ENCODE results near the gene APLN. TPM values are rescaled to one million over a fixed set of nuclear protein-coding genes. Genes with fewer than 3 reads are reported as not detected.

APLN gene
- total and polyA plus RNA-seq, 9 of the 15 experiments (the other 6 are each of a cell fraction or from before 2014, with no cell fraction given): 0.04 to 0.06 TPM; not detected in 7

DNA sequence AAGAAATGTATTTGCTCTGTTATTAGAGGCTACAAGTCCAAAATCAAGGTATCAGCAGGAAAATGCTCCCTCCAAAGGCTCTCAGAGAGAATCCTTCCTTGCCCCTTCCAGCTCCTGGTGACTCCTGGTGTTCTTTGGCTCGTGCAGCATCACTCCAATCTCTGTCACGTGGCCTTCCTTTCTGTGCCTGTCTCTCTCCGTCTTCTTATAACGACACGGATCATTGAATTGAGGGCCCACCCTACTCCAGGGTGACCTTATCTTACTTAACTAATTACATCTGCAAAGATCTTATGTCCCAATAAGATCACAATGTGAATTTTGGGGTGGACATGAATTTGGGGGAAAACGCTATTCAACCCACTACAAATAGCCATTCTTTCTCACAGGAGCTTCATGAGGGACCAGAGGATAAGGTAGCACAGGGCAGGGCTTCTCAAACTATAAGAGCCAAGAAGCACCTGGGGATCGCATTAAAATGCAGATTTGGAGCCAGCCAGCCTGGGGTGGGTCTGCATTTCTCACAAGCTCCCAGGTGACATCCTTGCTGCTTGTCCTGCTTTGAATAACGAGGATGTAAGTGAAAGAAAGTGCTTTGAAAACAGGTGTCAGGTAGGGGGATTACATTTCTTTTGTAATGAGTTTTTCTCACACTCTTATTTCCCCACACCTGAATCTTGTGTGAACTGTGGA is 41.9 kb upstream of the APLN start:
- DNase-seq (ENCODE audit: extremely low read depth in 1 of 4, low spot score in 3 of 4) (no peak), ATAC-seq (no peak), FAIRE-seq (no peak)
- Histone ChIP-seq H3K36me3 (ENCODE audit: control insufficient read depth, insufficient read depth, low read length) (no peaks in the 10 kb centered on the region), H3K27me3 (ENCODE audit: control insufficient read depth in 2 of 2, insufficient read depth in 2 of 2, low read length in 2 of 2) (peaks cover 5 to 40% of the 10 kb centered on the region in 2 experiments), H3K79me2 (ENCODE audit: control insufficient read depth, insufficient read depth, low read length) (no peaks in the 10 kb centered on the region), H3K4me1 (replicated peaks in 1 of 2; ENCODE audit: control insufficient read depth in 2 of 2, insufficient read depth in 2 of 2, low read length in 2 of 2) (no peaks in the 10 kb centered on the region), H3K9me1 (ENCODE audit: control insufficient read depth, insufficient read depth, low read length) (no peaks in the 10 kb centered on the region), H4K20me1 (replicated peaks; ENCODE audit: control insufficient read depth, insufficient read depth, low read length) (no peaks in the 10 kb centered on the region), H3K4me3 (no peak overlapping the region), H3K27ac (ENCODE audit: extremely low read depth, low read depth, low read length) (no peak overlapping the region), H3K9ac (ENCODE audit: insufficient read depth in 1 of 2, low read depth in 2 of 2, low read length in 2 of 2) (no peak overlapping the region), H3K4me2 (ENCODE audit: insufficient read depth, low read length) (no peak overlapping the region), H3K9me3 (replicated peaks; ENCODE audit: control insufficient read depth, insufficient read depth, low read depth, low read length) (no peaks in the 10 kb centered on the region), H2AFZ (ENCODE audit: low read depth, low read length) (no peak overlapping the region)
- in situ Hi-C loops (cut with MboI) (no loop called here), intact Hi-C loops (cut with micrococcal nuclease) (no loop called here)
- ChIA-PET CTCF (ENCODE audit: low intra/inter-chr PET ratio) (no interaction called here), POLR2A (no interaction called here)
- WGBS (ENCODE audit: insufficient coverage, low coverage, missing lambda C conversion rate): 3% methylated on average over 8 of the region's 8 CpGs
- no TSS peak for BruUV-seq (replicated peaks)
- TF ChIP-seq, protein P1, sequence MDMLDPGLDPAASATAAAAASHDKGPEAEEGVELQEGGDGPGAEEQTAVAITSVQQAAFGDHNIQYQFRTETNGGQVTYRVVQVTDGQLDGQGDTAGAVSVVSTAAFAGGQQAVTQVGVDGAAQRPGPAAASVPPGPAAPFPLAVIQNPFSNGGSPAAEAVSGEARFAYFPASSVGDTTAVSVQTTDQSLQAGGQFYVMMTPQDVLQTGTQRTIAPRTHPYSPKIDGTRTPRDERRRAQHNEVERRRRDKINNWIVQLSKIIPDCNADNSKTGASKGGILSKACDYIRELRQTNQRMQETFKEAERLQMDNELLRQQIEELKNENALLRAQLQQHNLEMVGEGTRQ (CRISPR knock-in tag; IDR thresholded peaks at IDR 0.05): peak; percentile 30; the same call in 1 of the 2 replicates
- TF ChIP-seq ZEB2 (IDR thresholded peaks at IDR 0.05): no peak

DNA sequence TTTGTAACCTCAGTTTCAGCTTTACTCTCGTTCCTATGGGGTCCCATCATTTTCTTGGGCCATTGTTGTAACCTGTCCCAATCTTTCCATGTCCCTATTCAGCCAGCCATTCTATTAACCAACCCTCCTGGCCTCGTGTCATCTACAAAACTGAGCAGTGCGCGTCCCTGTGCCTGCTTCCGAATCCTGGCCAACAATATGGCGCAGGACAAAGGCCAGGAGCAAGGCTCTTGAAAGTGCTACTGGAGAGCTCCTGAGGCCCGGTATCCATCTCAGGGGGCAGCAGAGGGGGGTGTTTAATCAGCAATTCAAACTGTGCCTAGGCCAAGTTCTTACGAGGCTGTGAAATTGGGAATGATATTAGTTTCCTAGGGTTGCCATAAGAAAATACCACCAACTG is 41.2 kb upstream of the APLN start:
- CTCF ChIA-PET (ENCODE audit: low intra/inter-chr PET ratio): no interaction called here

More for the DNA sequence above, 41.2 kb upstream of the APLN start:
- no peak for ATAC-seq
- no TSS peak for BruUV-seq (replicated peaks)
- FAIRE-seq: no peak
- H3K27me3 ChIP-seq (ENCODE audit: control insufficient read depth in 2 of 2, insufficient read depth in 2 of 2, low read length in 2 of 2): peaks cover 5 to 33% of the 10 kb centered on the region in 2 experiments
- intact Hi-C loops (cut with micrococcal nuclease) (no loop called here), in situ Hi-C loops (cut with MboI) (no loop called here)
- H3K9ac ChIP-seq (ENCODE audit: insufficient read depth in 1 of 2, low read depth in 2 of 2, low read length in 2 of 2): no peak overlapping the region
- H3K4me2 ChIP-seq (ENCODE audit: insufficient read depth, low read length): no peak overlapping the region
- 4% methylated on average over 8 of the region's 8 CpGs for WGBS (ENCODE audit: insufficient coverage, low coverage, missing lambda C conversion rate)
- H3K9me3 ChIP-seq (replicated peaks; ENCODE audit: control insufficient read depth, insufficient read depth, low read depth, low read length): no peaks in the 10 kb centered on the region
- no peaks in the 10 kb centered on the region for H3K4me1 ChIP-seq (replicated peaks in 1 of 2; ENCODE audit: control insufficient read depth in 2 of 2, insufficient read depth in 2 of 2, low read length in 2 of 2)
- POLR2A ChIA-PET: interaction anchor here (0.6 kb wide), 1 partner anchor 1528 kb away, joined by 4 read pairs; no protein-coding TSS in a partner anchor
- no peak overlapping the region for H3K4me3 ChIP-seq
- H3K36me3 ChIP-seq (ENCODE audit: control insufficient read depth, insufficient read depth, low read length): no peaks in the 10 kb centered on the region
- no peaks in the 10 kb centered on the region for H3K79me2 ChIP-seq (ENCODE audit: control insufficient read depth, insufficient read depth, low read length)
- TF ChIP-seq UBTF (IDR thresholded peaks at IDR 0.05; ENCODE audit: borderline replicate concordance in 1 of 2, low read depth in 2 of 2, low read length in 2 of 2): no peak
- no peak for TF ChIP-seq BDP1 (IDR thresholded peaks at IDR 0.05; ENCODE audit: insufficient read depth, insufficient read length)
- no peak for TF ChIP-seq LCOR (CRISPR knock-in tag; IDR thresholded peaks at IDR 0.05)
- TF ChIP-seq, protein P2, sequence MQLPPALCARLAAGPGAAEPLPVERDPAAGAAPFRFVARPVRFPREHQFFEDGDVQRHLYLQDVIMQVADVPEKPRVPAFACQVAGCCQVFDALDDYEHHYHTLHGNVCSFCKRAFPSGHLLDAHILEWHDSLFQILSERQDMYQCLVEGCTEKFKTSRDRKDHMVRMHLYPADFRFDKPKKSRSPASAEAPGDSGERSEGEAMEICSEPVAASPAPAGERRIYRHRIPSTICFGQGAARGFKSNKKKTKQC (CRISPR knock-in tag; IDR thresholded peaks at IDR 0.05): no peak
- no peak for DNase-seq (ENCODE audit: extremely low read depth in 1 of 4, low spot score in 3 of 4)
- no peak overlapping the region for H3K27ac ChIP-seq (ENCODE audit: extremely low read depth, low read depth, low read length)
- H4K20me1 ChIP-seq (replicated peaks; ENCODE audit: control insufficient read depth, insufficient read depth, low read length): no peaks in the 10 kb centered on the region
- H2AFZ ChIP-seq (ENCODE audit: low read depth, low read length): no peak overlapping the region
- H3K9me1 ChIP-seq (ENCODE audit: control insufficient read depth, insufficient read depth, low read length): no peaks in the 10 kb centered on the region
